Daoy (cell line): ENCODE measurements around the gene CACNA1D. TPM values are rescaled to one million over a fixed set of nuclear protein-coding genes. Genes with fewer than 3 reads are reported as not detected.

Source experiments
- DNase-seq: peaks from one replicate; pipeline ENCODE4 v3.0.0-alpha.2; 2015; ENCODE audit warnings: low read depth
- total RNA-seq: library from RNA; depleted of rRNA; stranded (reverse); fragments of >200 nt; shearing (Covaris generic); gene quantifications from 2 replicates; pipeline ENCODE4 v1.2.3, GENCODE V29; 2014

CACNA1D gene
- total RNA-seq, 1 experiment from 2014 or later, result 1.4 TPM

- DNase-seq, result peak; percentile 10
These were observed 1.3 kb downstream of the CACNA1D start for GRCh38 chr3:53495520-53496391.

- DNase-seq, result no peak
These were observed 1.9 kb downstream of the CACNA1D start for GRCh38 chr3:53496392-53496670.

- no peak for DNase-seq
These were observed 2.6 kb downstream of the CACNA1D start for GRCh38 chr3:53496984-53497383.

GRCh38 chr3:53498806-53499641 lies 4.6 kb downstream of the CACNA1D start:
- no peak for DNase-seq

- no peak for DNase-seq
These were observed 5.9 kb downstream of the CACNA1D start for GRCh38 chr3:53500165-53500777.

GRCh38 chr3:53501178-53501577 lies 6.8 kb downstream of the CACNA1D start:
- DNase-seq, result no peak

GRCh38 chr3:53502737-53503136 lies 8.3 kb downstream of the CACNA1D start:
- no peak for DNase-seq

- no peak for DNase-seq
These were observed 8.8 kb downstream of the CACNA1D start for GRCh38 chr3:53503195-53503594.

- no peak for DNase-seq
These were observed 11.8 kb downstream of the CACNA1D start for GRCh38 chr3:53506110-53506762.

GRCh38 chr3:53506763-53507145 lies 12.3 kb downstream of the CACNA1D start:
- DNase-seq, result no peak

GRCh38 chr3:53509494-53509893 lies 15.1 kb downstream of the CACNA1D start:
- no peak for DNase-seq

- no peak for DNase-seq
These were observed 16.1 kb downstream of the CACNA1D start for GRCh38 chr3:53510508-53510907.

GRCh38 chr3:53511246-53511645 lies 16.8 kb downstream of the CACNA1D start:
- DNase-seq, result no peak

- DNase-seq, result no peak
These were observed 19.3 kb downstream of the CACNA1D start for GRCh38 chr3:53513556-53514190.

- DNase-seq, result no peak
These were observed 21.9 kb downstream of the CACNA1D start for GRCh38 chr3:53516339-53516738.

GRCh38 chr3:53518495-53518981 lies 24.1 kb downstream of the CACNA1D start:
- no peak for DNase-seq

- DNase-seq, result no peak
These were observed 24.8 kb downstream of the CACNA1D start for GRCh38 chr3:53519065-53519709.

- DNase-seq, result no peak
These were observed 28.9 kb downstream of the CACNA1D start for GRCh38 chr3:53523346-53523745.

- DNase-seq, result no peak
These were observed 30.2 kb downstream of the CACNA1D start for GRCh38 chr3:53524566-53524965.

GRCh38 chr3:53525765-53526703 lies 31.6 kb downstream of the CACNA1D start:
- DNase-seq, result peak; percentile 30
